Stimulated activated naive CD8-positive, alpha-beta T cell treated with anti-CD3 and anti-CD28 coated beads, Interleukin-15, Interleukin-2, amounts not matched to agents 100 ng/mL and 50 ng/mL, for 24 hours (primary cell): ENCODE results near the gene KREMEN1.

ENCODE experiments used
- H3K27ac Mint-ChIP-seq: one replicate; pipeline ENCODE4 v1.8.0; 2021; ENCODE audit warnings: mild to moderate bottlenecking, mixed read lengths
- H3K27me3 Mint-ChIP-seq: one replicate; pipeline ENCODE4 v1.8.0; 2021; ENCODE audit warnings: mixed read lengths
- H3K36me3 Mint-ChIP-seq: one replicate; pipeline ENCODE4 v1.8.0; 2021; ENCODE audit warnings: low read depth, mixed read lengths
- H3K4me1 Mint-ChIP-seq: one replicate; pipeline ENCODE4 v1.8.0; 2021; ENCODE audit warnings: low read depth, mixed read lengths
- H3K4me3 Mint-ChIP-seq: one replicate; pipeline ENCODE4 v1.8.0; 2021; ENCODE audit warnings: mild to moderate bottlenecking, mixed read lengths
- H3K9me3 Mint-ChIP-seq: one replicate; pipeline ENCODE4 v1.8.0; 2021; ENCODE audit warnings: mixed read lengths

Gene KREMEN1

GRCh38 chr22:29061773-29062172 is 11.1 kb upstream of the KREMEN1 start, which contains the start of gene C22orf31:
Gene C22orf31 (minus strand): TSS chr22:29061831. CDS start chr22:29061792, 39 bp downstream.
- peaks cover 7% of the 10 kb centered on the region for H3K4me1 Mint-ChIP-seq
- H3K36me3 Mint-ChIP-seq: no peaks in the 10 kb centered on the region
- H3K27me3 Mint-ChIP-seq: peaks cover 52% of the 10 kb centered on the region
- no peak within 1 kb of the TSS for H3K4me3 Mint-ChIP-seq
- H3K27ac Mint-ChIP-seq: no peak within 1 kb of the TSS
- H3K9me3 Mint-ChIP-seq: no peaks in the 10 kb centered on the region

- Mint-ChIP-seq H3K4me1 (peaks cover 9% of the 10 kb centered on the region), H3K36me3 (no peaks in the 10 kb centered on the region), H3K27ac (no peak overlapping the region), H3K27me3 (peaks cover 54% of the 10 kb centered on the region), H3K4me3 (no peak overlapping the region), H3K9me3 (no peaks in the 10 kb centered on the region)
Measured at GRCh38 chr22:29062286-29062821, 10.5 kb upstream of the KREMEN1 start.

GRCh38 chr22:29065468-29066190 is 7.2 kb upstream of the KREMEN1 start:
- H3K27me3 Mint-ChIP-seq: peaks cover 52% of the 10 kb centered on the region

GRCh38 chr22:29069463-29069862 is 3.4 kb upstream of the KREMEN1 start:
- Mint-ChIP-seq H3K36me3 (no peaks in the 10 kb centered on the region), H3K27ac (no peak overlapping the region), H3K9me3 (no peaks in the 10 kb centered on the region), H3K27me3 (peaks cover 52% of the 10 kb centered on the region), H3K4me3 (no peak overlapping the region), H3K4me1 (peaks cover 25% of the 10 kb centered on the region)

More at GRCh38 chr22:29065468-29066190, 7.2 kb upstream of the KREMEN1 start:
- no peak overlapping the region for H3K27ac Mint-ChIP-seq
- H3K4me3 Mint-ChIP-seq: no peak overlapping the region
- no peaks in the 10 kb centered on the region for H3K9me3 Mint-ChIP-seq
- H3K4me1 Mint-ChIP-seq: peaks cover 9% of the 10 kb centered on the region
- no peaks in the 10 kb centered on the region for H3K36me3 Mint-ChIP-seq

- Mint-ChIP-seq H3K36me3 (no peaks in the 10 kb centered on the region), H3K27me3 (peaks cover 57% of the 10 kb centered on the region), H3K9me3 (no peaks in the 10 kb centered on the region), H3K4me3 (peak overlapping the region; percentile 58), H3K4me1 (peaks cover 25% of the 10 kb centered on the region), H3K27ac (no peak overlapping the region)
Measured at GRCh38 chr22:29070490-29070889, 2.3 kb upstream of the KREMEN1 start.

- Mint-ChIP-seq H3K27ac (no peak overlapping the region), H3K36me3 (no peaks in the 10 kb centered on the region), H3K4me3 (peak overlapping the region; percentile 66), H3K27me3 (peaks cover 61% of the 10 kb centered on the region), H3K9me3 (no peaks in the 10 kb centered on the region), H3K4me1 (peaks cover 20% of the 10 kb centered on the region)
Measured at GRCh38 chr22:29071261-29072045, 1.4 kb upstream of the KREMEN1 start.

- H3K27ac Mint-ChIP-seq: no peak overlapping the region
- H3K4me1 Mint-ChIP-seq: peaks cover 17% of the 10 kb centered on the region
- no peaks in the 10 kb centered on the region for H3K36me3 Mint-ChIP-seq
- H3K9me3 Mint-ChIP-seq: no peaks in the 10 kb centered on the region
- H3K4me3 Mint-ChIP-seq: peak overlapping the region; percentile 66
- peaks cover 62% of the 10 kb centered on the region for H3K27me3 Mint-ChIP-seq
Measured at GRCh38 chr22:29072193-29072978, 449 bp upstream of the KREMEN1 start.

GRCh38 chr22:29073618-29074275 is 912 bp downstream of the KREMEN1 start:
- H3K9me3 Mint-ChIP-seq: no peaks in the 10 kb centered on the region
- H3K4me1 Mint-ChIP-seq: peaks cover 17% of the 10 kb centered on the region
- H3K36me3 Mint-ChIP-seq: no peaks in the 10 kb centered on the region
- H3K27me3 Mint-ChIP-seq: peaks cover 75% of the 10 kb centered on the region
- H3K27ac Mint-ChIP-seq: no peak overlapping the region
- H3K4me3 Mint-ChIP-seq: peak overlapping the region; percentile 54

- H3K4me3 Mint-ChIP-seq: peak overlapping the region; percentile 37
Measured at GRCh38 chr22:29074276-29074772, 1.5 kb downstream of the KREMEN1 start.

GRCh38 chr22:29078036-29078868 is 5.4 kb downstream of the KREMEN1 start:
- H3K9me3 Mint-ChIP-seq: no peaks in the 10 kb centered on the region
- H3K4me3 Mint-ChIP-seq: no peak overlapping the region
- no peaks in the 10 kb centered on the region for H3K4me1 Mint-ChIP-seq
- H3K27me3 Mint-ChIP-seq: peaks cover 56% of the 10 kb centered on the region
- no peaks in the 10 kb centered on the region for H3K36me3 Mint-ChIP-seq
- no peak overlapping the region for H3K27ac Mint-ChIP-seq

More at GRCh38 chr22:29074276-29074772, 1.5 kb downstream of the KREMEN1 start:
- H3K27ac Mint-ChIP-seq: no peak overlapping the region
- no peaks in the 10 kb centered on the region for H3K9me3 Mint-ChIP-seq
- H3K27me3 Mint-ChIP-seq: peaks cover 80% of the 10 kb centered on the region
- H3K36me3 Mint-ChIP-seq: no peaks in the 10 kb centered on the region
- H3K4me1 Mint-ChIP-seq: peaks cover 17% of the 10 kb centered on the region

- no peaks in the 10 kb centered on the region for H3K4me1 Mint-ChIP-seq
- no peaks in the 10 kb centered on the region for H3K9me3 Mint-ChIP-seq
- H3K36me3 Mint-ChIP-seq: no peaks in the 10 kb centered on the region
- H3K27ac Mint-ChIP-seq: no peak overlapping the region
- H3K4me3 Mint-ChIP-seq: no peak overlapping the region
- peaks cover 54% of the 10 kb centered on the region for H3K27me3 Mint-ChIP-seq
Measured at GRCh38 chr22:29078869-29079207, 6.0 kb downstream of the KREMEN1 start.

GRCh38 chr22:29079218-29079901 is 6.5 kb downstream of the KREMEN1 start:
- H3K4me3 Mint-ChIP-seq: no peak overlapping the region

More at GRCh38 chr22:29079218-29079901, 6.5 kb downstream of the KREMEN1 start:
- Mint-ChIP-seq H3K9me3 (no peaks in the 10 kb centered on the region), H3K4me1 (no peaks in the 10 kb centered on the region), H3K27ac (no peak overlapping the region), H3K27me3 (peaks cover 48% of the 10 kb centered on the region), H3K36me3 (no peaks in the 10 kb centered on the region)
